Measurements from ENCODE around the gene CPNE6. TPM values are rescaled to one million over a fixed set of nuclear protein-coding genes. Genes with fewer than 3 reads are reported as not detected.

The CPNE6 gene
- polyA plus RNA-seq, 1 of the 3 experiments (the other 2 are of a cell fraction): not detected

GRCh38 chr14:24127673-24128072, 56.3 kb downstream of the CPNE6 start:
- Histone ChIP-seq H3K27ac (ENCODE audit: low read depth in 2 of 2, low read length in 1 of 2) (no peak overlapping the region), H3K4me2 (no peak overlapping the region), H3K79me2 (ENCODE audit: insufficient read depth) (no peaks in the 10 kb centered on the region), H3K36me3 (replicated peaks in 1 of 2; ENCODE audit: control insufficient read depth in 1 of 2, insufficient read depth in 2 of 2, low read length in 1 of 2) (peaks cover 0 to 1% of the 10 kb centered on the region in 2 experiments), H3K9ac (no peak overlapping the region), H3K9me2 (no peaks in the 10 kb centered on the region), H2AFZ (ENCODE audit: low read depth) (no peak overlapping the region), H3K4me3 (ENCODE audit: low read depth in 2 of 2, low read length in 1 of 2) (no peak overlapping the region), H3K27me3 (ENCODE audit: insufficient read depth) (no peaks in the 10 kb centered on the region), H4K20me1 (ENCODE audit: insufficient read depth) (no peaks in the 10 kb centered on the region), H3K4me1 (ENCODE audit: control insufficient read depth in 1 of 2, insufficient read depth in 2 of 2, low read depth in 1 of 2, low read length in 1 of 2) (peaks cover 0 to 8% of the 10 kb centered on the region in 2 experiments; a peak in 1 of 4 replicates), H3F3A (replicated peaks; ENCODE audit: insufficient read depth) (peaks cover 6% of the 10 kb centered on the region), H3K9me3 (no peaks in the 10 kb centered on the region)
- TF ChIP-seq FOXM1 (IDR thresholded peaks at IDR 0.05; ENCODE audit: low read depth): no peak
- no peak for TF ChIP-seq TCF12 (IDR thresholded peaks at IDR 0.05)
- no peak for TF ChIP-seq MXI1 (IDR thresholded peaks at IDR 0.05; ENCODE audit: low read depth, low read length)
- no peak for TF ChIP-seq SMC3 (IDR thresholded peaks at IDR 0.05; ENCODE audit: low read depth, low read length)
- TF ChIP-seq ZBTB33 (IDR thresholded peaks at IDR 0.05; ENCODE audit: borderline replicate concordance, low read depth): no peak
- TF ChIP-seq NRF1 (IDR thresholded peaks at IDR 0.05; ENCODE audit: low read depth, low read length): no peak
- no peak for TF ChIP-seq ELF1 (IDR thresholded peaks at IDR 0.05)
- no peak for TF ChIP-seq POLR2AphosphoS5 (IDR thresholded peaks at IDR 0.05; ENCODE audit: low read depth, low read length)
- no peak for TF ChIP-seq RFX5 (IDR thresholded peaks at IDR 0.05; ENCODE audit: low read length)
- TF ChIP-seq RCOR1 (IDR thresholded peaks at IDR 0.05; ENCODE audit: low read length): no peak
- TF ChIP-seq GABPA (IDR thresholded peaks at IDR 0.05; ENCODE audit: low read depth): no peak
- no peak for TF ChIP-seq USF2 (IDR thresholded peaks at IDR 0.05; ENCODE audit: borderline replicate concordance, low read depth, low read length)
- no peak for TF ChIP-seq CHD2 (IDR thresholded peaks at IDR 0.05; ENCODE audit: low read length, partially characterized antibody)
- no peak for TF ChIP-seq FOXJ3 (CRISPR knock-in tag; IDR thresholded peaks at IDR 0.05)
- no peak for TF ChIP-seq RAD21 (IDR thresholded peaks at IDR 0.05; ENCODE audit: low read length)
- no peak for TF ChIP-seq MEF2A (IDR thresholded peaks at IDR 0.05; ENCODE audit: borderline replicate concordance, low read depth)
- no peak for TF ChIP-seq MAX (IDR thresholded peaks at IDR 0.05; ENCODE audit: low read depth)
- DNase-seq: no peak
- ChIA-PET CTCF (interaction anchor here (1.2 to 1.8 kb wide), 2 partner anchors 19 to 69 kb away, joined by 4 to 5 read pairs; no protein-coding TSS in a partner anchor), POLR2A (interaction anchor here (2.6 kb wide), 1 partner anchor 8 kb away, joined by 12 read pairs; the partner anchor contains the start of gene PSME1)
- 100% methylated on average over 2 of the region's 2 CpGs for WGBS (ENCODE audit: low lambda C conversion rate)

Other genes starting within 250 kb of the CPNE6 start
- gene DHRS4, start 117.8 kb upstream of the CPNE6 start, polyA plus RNA-seq (2012; rRNA removed): 42.3 and 50.5 TPM in 2 replicates
- 12.1 and 14.6 TPM in 2 replicates for gene DHRS4L2, start 82.6 kb upstream of the CPNE6 start, polyA plus RNA-seq (2012; rRNA removed)
- gene CARMIL3, start 19.6 kb upstream of the CPNE6 start, polyA plus RNA-seq (2012; rRNA removed): 0.32 and 0.43 TPM in 2 replicates
- 16.2 and 16.6 TPM in 2 replicates for gene PCK2, start 22.7 kb downstream of the CPNE6 start, polyA plus RNA-seq (2012; rRNA removed)
- gene DCAF11, start 43.2 kb downstream of the CPNE6 start, polyA plus RNA-seq (2012; rRNA removed): 34.6 and 36.7 TPM in 2 replicates
- gene NRL, start 43.4 kb downstream of the CPNE6 start, polyA plus RNA-seq (2012; rRNA removed): 0.76 and 0.88 TPM in 2 replicates
- 0.12 TPM in 1 of 2 replicates, not detected in the other for gene FITM1, start 59.1 kb downstream of the CPNE6 start, polyA plus RNA-seq (2012; rRNA removed)
- 154 and 287 TPM in 2 replicates for gene PSME1, start 64.6 kb downstream of the CPNE6 start, polyA plus RNA-seq (2012; rRNA removed)
- 14.5 and 19.3 TPM in 2 replicates for gene EMC9, start 70.0 kb downstream of the CPNE6 start, polyA plus RNA-seq (2012; rRNA removed)
- gene PSME2, start 75.0 kb downstream of the CPNE6 start, polyA plus RNA-seq (2012; rRNA removed): 129 and 147 TPM in 2 replicates
- gene RNF31, start 75.9 kb downstream of the CPNE6 start, polyA plus RNA-seq (2012; rRNA removed): 19.2 and 20.4 TPM in 2 replicates
- 37.6 and 43.6 TPM in 2 replicates for gene IRF9, start 89.7 kb downstream of the CPNE6 start, polyA plus RNA-seq (2012; rRNA removed)
- gene REC8, start 100.5 kb downstream of the CPNE6 start, polyA plus RNA-seq (2012; rRNA removed): 13.1 and 23.2 TPM in 2 replicates
- 39.7 and 61.3 TPM in 2 replicates for gene IPO4, start 117.3 kb downstream of the CPNE6 start, polyA plus RNA-seq (2012; rRNA removed)
- gene TM9SF1, start 123.9 kb downstream of the CPNE6 start, polyA plus RNA-seq (2012; rRNA removed): 48.7 and 54.8 TPM in 2 replicates
- 0.05 TPM in 1 of 2 replicates, not detected in the other for gene TSSK4, start 134.1 kb downstream of the CPNE6 start, polyA plus RNA-seq (2012; rRNA removed)
- 92.4 and 96.1 TPM in 2 replicates for gene CHMP4A, start 141.9 kb downstream of the CPNE6 start, polyA plus RNA-seq (2012; rRNA removed)
- 36.4 and 36.7 TPM in 2 replicates for gene MDP1, start 144.5 kb downstream of the CPNE6 start, polyA plus RNA-seq (2012; rRNA removed)
- gene NEDD8, start 160.8 kb downstream of the CPNE6 start, polyA plus RNA-seq (2012; rRNA removed): 465 and 534 TPM in 2 replicates
- gene GMPR2, start 161.4 kb downstream of the CPNE6 start, polyA plus RNA-seq (2012; rRNA removed): 97.0 and 149 TPM in 2 replicates
- gene TINF2, start 171.1 kb downstream of the CPNE6 start, polyA plus RNA-seq (2012; rRNA removed): 38.3 and 42.2 TPM in 2 replicates
- 2.7 and 3.0 TPM in 2 replicates for gene TGM1, start 191.6 kb downstream of the CPNE6 start, polyA plus RNA-seq (2012; rRNA removed)
- 54.9 and 59.4 TPM in 2 replicates for gene RABGGTA, start 200.0 kb downstream of the CPNE6 start, polyA plus RNA-seq (2012; rRNA removed)
- gene DHRS1, start 228.2 kb downstream of the CPNE6 start, polyA plus RNA-seq (2012; rRNA removed): 65.4 and 71.7 TPM in 2 replicates
- 11.9 and 17.2 TPM in 2 replicates for gene NOP9, start 228.3 kb downstream of the CPNE6 start, polyA plus RNA-seq (2012; rRNA removed)
- 0.03 and 0.05 TPM in 2 replicates for gene CIDEB, start 236.4 kb downstream of the CPNE6 start, polyA plus RNA-seq (2012; rRNA removed)
- gene LTB4R2, start 238.6 kb downstream of the CPNE6 start, polyA plus RNA-seq (2012; rRNA removed): 8.2 and 12.2 TPM in 2 replicates
- 11.9 and 14.0 TPM in 2 replicates for gene LTB4R, start 239.9 kb downstream of the CPNE6 start, polyA plus RNA-seq (2012; rRNA removed)

Data from SK-N-SH (cell line).